ENCODE results near the gene MYD88.

GRCh38 chr3:38102444-38102814 is 36.0 kb upstream of the MYD88 start:
- no peak for TF ChIP-seq TAF1 (IDR thresholded peaks at IDR 0.05; ENCODE audit: low read depth)
- TF ChIP-seq NFIC (IDR thresholded peaks at IDR 0.05): no peak
- no peak for TF ChIP-seq FOXM1 (IDR thresholded peaks at IDR 0.05; ENCODE audit: borderline replicate concordance, low read depth)
- no peak for TF ChIP-seq REST (IDR thresholded peaks at IDR 0.05; ENCODE audit: low read depth)
- TF ChIP-seq, protein P1, sequence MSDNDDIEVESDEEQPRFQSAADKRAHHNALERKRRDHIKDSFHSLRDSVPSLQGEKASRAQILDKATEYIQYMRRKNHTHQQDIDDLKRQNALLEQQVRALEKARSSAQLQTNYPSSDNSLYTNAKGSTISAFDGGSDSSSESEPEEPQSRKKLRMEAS (IDR thresholded peaks at IDR 0.05): no peak
- TF ChIP-seq EGR1 (IDR thresholded peaks at IDR 0.05): no peak
- no peak for TF ChIP-seq CREB1 (IDR thresholded peaks at IDR 0.05; ENCODE audit: low read depth)
- no peak for TF ChIP-seq RAD21 (IDR thresholded peaks at IDR 0.05; ENCODE audit: low read depth)
- no peak for TF ChIP-seq CEBPB (IDR thresholded peaks at IDR 0.05)
- TF ChIP-seq EP300 (IDR thresholded peaks at IDR 0.05; ENCODE audit: borderline replicate concordance): no peak
- TF ChIP-seq YY1 (IDR thresholded peaks at IDR 0.05; ENCODE audit: low read depth): no peak
- no peak for TF ChIP-seq TEAD4 (IDR thresholded peaks at IDR 0.05)
